ENCODE results near the gene CORO2B.

DNA sequence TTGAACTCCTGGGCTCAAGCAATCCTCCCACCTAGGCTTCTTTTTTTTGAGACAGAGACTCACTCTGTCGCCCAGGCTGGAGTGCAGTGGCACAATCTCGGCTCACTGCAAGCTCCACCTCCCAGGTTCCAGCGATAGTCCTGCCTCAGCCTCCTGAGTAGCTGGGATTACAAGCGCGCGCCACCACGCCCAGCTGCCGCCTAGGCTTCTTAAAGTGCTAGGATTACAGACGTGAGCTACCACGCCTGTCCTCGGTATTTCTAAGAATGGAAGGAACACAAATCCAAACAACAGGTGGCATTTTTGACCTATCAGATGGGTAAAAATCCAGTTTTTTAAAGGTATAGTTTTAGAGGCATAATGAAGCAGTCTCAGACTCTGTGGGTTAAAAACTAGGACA lies 128.1 kb downstream of the CORO2B start:
- TF ChIP-seq CTCF (IDR thresholded peaks at IDR 0.05; ENCODE audit: low read length) (no peak), EZH2 (optimal IDR thresholded peaks at IDR 0.05; ENCODE audit: low read depth, low read length) (no peak)
